SKM-1 (cell line): ENCODE data around the gene ATAD3B.
"Not testable (repeated sequence)": the region's sequence is repeated elsewhere in the genome, so short reads cannot be mapped to it uniquely, and the experiment has no call there.

Experiments
- DNase-seq: peaks from one replicate; lab custom pipeline; 2025; ENCODE audit not compliant: unreplicated experiment; lab: John Stamatoyannopoulos, UW

The ATAD3B gene

DNA sequence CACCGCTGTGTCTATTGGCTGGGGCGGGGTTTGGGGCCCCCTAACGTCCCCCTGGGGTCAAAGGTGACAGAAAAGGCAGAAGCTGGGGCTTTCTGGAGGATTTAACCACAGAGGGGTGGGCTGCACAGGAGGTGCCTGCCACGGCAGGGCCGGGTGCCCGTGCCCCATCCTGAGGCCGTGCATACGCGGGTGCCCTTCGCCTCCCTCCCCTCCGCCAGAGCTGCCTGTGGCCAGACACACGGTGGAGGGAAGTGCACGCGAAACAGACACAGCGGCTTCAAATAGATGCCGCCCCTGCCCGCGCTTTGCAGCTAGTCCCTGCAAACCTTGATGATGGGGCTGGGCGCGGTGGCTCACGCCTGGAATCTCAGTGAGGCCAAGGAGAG, 37.9 kb downstream of the ATAD3B start:
- not testable (repeated sequence) for DNase-seq

- no peak for DNase-seq
Measured at GRCh38 chr1:1510912-1511532, 39.5 kb downstream of the ATAD3B start.

DNA sequence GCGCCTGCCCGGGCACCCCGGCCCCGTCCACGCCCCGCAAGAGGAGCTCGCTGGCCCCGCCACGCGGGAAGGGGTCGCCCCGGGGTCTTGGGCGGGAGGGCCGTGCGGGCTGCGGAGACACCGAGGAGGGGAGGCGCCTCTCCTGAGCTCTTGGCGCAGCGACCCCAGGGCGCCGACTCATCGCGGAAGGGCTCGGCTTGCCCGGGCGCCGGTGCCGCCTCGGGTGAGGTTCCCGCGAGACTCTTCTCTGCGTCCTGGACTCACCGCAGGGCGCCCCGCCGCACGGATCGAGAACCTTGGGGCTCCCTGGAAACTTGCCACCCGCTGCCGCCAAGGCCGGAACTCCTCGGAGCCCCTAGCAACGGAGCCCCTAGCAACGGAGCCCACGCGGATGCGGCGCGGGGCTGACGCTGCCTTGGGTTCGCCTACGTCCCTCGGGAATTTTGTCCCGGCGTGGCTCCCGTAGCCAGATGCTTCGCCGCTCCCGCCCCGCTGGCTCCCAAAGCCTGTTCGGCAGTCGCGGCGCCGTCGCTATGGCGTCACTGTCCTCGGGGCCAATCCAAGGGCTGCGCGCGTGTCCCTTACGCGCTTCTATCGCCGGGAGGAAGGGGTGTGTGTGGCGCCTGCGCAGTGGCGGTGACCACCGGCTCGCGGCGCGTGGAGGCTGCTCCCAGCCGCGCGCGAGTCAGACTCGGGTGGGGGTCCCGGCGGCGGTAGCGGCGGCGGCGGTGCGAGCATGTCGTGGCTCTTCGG, 40.1 kb downstream of the ATAD3B start, which contains the start of gene ATAD3A:
ATAD3A (plus strand) TSS at position 630 of the 753 bp plus-strand sequence; CDS start at position 737, 107 bp downstream.
- DNase-seq, result peak; percentile 79

DNA sequence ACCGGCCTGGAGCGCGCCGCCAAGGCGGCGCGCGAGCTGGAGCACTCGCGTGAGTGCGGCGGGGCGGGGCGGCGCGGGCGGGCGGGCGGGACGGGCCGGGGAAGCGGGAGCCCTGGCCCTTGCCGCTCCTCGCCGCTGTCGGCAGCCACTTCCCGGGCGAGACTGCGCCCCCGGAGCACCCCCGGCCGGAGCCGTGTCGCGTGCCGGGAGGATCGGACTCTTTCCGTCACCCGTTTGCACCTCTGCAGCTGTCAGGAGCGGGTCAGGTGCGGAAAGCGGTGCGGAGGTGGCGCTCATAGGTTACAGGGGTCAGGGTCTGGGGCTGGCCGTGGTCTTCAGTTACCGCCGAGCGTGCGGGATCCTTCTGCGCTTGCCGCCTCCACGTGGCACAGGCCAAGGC, 40.9 kb downstream of the ATAD3B start:
- DNase-seq, result not testable (repeated sequence)

DNA sequence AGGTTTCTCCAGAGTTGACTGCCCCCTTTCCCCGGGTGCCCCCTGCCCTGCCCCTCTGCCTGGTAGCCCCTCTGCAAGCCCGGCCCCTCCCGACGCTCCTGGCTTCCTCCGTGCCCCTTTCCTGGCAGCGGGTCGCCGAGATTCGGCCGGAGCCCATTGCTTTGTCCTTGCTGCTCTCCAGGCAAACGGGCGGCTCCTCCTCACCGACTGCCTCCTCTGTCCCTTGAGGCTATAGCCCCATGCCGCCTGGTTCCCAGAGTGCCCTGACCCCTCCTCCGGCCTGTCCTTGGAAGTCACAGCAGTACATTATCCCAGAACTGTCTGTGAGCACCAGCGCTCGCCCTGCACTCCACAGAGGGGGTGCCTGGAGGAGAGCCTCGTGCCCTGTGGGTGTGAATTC, 42.1 kb downstream of the ATAD3B start:
- DNase-seq, result not testable (repeated sequence)

- not testable (repeated sequence) for DNase-seq
Measured at GRCh38 chr1:1514376-1514775, 42.8 kb downstream of the ATAD3B start.

DNA sequence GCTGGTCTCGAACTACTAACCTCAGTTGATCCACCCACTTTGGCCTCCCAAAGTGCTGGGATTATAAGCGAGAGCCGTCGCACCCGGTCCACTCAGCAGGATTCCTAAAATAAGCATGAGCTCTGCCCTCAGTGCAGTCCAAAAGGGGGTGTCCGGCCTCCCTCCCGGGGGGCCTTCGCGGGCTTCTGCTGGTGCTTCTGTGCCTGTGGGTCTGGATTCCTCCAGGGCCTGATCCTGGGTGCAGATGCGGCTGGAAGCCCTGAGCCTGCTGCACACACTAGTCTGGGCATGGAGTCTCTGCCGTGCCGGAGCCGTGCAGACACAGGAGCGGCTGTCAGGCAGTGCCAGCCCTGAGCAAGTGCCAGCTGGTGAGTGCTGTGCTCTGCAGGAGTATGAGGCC, 45.4 kb downstream of the ATAD3B start:
- not testable (repeated sequence) for DNase-seq

- no peak for DNase-seq
Measured at GRCh38 chr1:1517973-1518620, 46.5 kb downstream of the ATAD3B start.

DNA sequence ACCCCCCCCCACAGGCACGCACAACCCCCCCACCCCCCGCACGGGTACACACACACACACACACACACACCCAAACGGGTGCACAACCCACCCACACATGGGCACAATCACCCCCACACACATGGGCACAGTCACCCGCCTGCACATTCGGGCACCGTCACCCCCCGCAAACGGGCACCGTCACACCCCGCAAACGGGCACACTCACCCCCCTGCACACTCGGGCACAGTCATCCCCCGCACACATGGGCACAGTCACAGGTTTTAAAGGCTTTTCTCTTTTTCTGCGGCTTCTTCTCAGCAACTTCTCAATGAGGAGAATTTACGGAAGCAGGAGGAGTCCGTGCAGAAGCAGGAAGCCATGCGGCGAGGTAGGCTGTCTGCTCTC, 47.0 kb downstream of the ATAD3B start:
- DNase-seq, result not testable (repeated sequence)

GRCh38 chr1:1519805-1520505, 48.4 kb downstream of the ATAD3B start:
- not testable (repeated sequence) for DNase-seq

- no peak for DNase-seq
Measured at GRCh38 chr1:1521331-1521730, 49.8 kb downstream of the ATAD3B start.

DNA sequence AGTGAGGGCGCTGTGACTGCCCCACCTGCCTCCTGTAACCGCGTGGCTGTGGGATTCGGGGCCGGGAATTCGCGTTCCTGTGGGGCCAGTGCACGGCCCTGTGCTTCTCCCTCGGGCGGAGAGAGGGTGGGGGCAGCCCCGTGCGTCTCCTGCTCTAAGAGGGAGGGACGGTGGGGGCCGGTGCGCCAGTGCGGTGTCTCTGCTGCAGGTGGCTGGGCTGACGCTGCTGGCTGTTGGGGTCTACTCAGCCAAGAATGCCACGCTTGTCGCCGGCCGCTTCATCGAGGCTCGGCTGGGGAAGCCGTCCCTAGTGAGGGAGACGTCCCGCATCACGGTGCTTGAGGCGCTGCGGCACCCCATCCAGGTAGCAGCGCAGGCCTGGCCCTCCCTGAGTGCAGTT, 51.0 kb downstream of the ATAD3B start:
- DNase-seq, result not testable (repeated sequence)

DNA sequence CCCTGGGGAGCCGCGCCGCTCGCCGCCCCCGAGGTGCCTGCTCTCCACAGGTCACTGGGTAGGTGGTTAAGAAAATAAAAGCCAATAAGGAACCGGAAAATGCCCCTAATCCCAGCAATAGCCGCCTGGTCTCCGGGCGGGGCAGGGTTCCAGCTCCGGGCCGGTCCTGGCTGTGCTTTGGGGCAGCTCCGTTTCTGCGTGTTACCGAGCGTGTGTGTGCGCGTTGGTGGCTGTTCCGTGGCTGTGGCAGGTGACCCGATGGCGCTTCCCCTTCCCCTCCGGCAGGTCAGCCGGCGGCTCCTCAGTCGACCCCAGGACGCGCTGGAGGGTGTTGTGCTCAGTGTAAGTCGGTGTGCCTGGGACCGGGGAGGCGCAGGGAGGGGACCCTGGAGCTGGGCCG, 51.7 kb downstream of the ATAD3B start:
- not testable (repeated sequence) for DNase-seq

GRCh38 chr1:1523651-1524050, 52.1 kb downstream of the ATAD3B start:
- not testable (repeated sequence) for DNase-seq

GRCh38 chr1:1524750-1525383, 53.3 kb downstream of the ATAD3B start:
- not testable (repeated sequence) for DNase-seq

- not testable (repeated sequence) for DNase-seq
Measured at GRCh38 chr1:1526476-1526875, 54.9 kb downstream of the ATAD3B start.

- DNase-seq, result no peak
Measured at GRCh38 chr1:1527092-1527816, 55.7 kb downstream of the ATAD3B start.

GRCh38 chr1:1528301-1529267, 57.0 kb downstream of the ATAD3B start:
- DNase-seq, result no peak

GRCh38 chr1:1529321-1529720, 57.8 kb downstream of the ATAD3B start:
- DNase-seq, result no peak
